GM18867 (cell line): ENCODE measurements around the gene ZNF575.

Source experiments
- ATAC-seq: cut with Tn5 transposase; IDR thresholded peaks from one replicate; pipeline ENCODE4 v1.9.1; 2021; ENCODE audit warnings: mild to moderate bottlenecking, moderate library complexity; ENCODE audit not compliant: unreplicated experiment

ZNF575 gene

DNA sequence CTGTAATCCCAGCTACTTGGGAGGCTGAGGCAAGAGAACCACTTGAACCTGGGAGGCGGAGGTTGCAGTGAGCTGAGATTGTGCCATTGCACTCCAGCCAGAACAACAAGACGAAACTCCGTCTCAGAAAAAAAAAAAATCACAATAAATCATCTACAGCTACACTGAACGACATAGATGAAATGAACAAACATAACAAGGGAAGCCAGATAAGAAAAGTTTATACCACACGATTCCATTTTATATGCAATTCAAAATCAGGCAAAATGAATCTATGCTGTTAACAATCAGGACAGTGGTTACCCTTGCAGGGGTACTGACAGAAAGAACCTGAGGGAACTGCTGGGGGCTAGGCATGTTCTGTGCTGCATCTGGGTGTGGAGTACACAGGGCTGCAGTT lies 36.7 kb downstream of the ZNF575 start:
- no peak for ATAC-seq

DNA sequence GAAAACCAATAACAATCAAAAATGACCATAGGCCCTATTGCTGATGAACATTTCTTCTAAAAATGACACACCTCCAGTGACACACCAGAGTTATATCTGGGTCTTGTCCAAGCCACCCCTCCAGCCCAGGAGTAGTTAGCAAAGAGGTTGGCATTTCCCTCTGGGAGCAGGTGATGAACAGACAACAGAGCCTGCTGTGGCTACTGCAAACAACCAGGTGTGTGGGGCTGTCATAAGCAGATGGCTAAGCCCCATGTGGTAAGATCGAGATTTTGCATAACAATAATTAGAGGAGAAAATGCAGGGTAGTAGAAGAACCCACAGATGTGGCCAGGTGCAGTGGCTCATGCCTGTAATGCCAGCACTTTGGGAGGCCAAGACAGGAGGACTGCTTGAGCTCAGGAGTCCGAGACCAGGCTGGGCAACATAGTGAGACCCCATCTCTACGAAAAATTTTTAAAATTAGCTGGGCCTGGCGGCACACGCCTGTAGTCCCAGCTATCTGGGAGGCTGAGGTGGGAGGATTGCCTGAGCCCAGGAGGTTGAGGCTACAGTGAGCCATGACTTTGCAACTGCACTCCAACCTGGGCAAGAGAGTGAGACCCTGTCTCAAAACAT lies 37.3 kb downstream of the ZNF575 start:
- ATAC-seq: no peak

DNA sequence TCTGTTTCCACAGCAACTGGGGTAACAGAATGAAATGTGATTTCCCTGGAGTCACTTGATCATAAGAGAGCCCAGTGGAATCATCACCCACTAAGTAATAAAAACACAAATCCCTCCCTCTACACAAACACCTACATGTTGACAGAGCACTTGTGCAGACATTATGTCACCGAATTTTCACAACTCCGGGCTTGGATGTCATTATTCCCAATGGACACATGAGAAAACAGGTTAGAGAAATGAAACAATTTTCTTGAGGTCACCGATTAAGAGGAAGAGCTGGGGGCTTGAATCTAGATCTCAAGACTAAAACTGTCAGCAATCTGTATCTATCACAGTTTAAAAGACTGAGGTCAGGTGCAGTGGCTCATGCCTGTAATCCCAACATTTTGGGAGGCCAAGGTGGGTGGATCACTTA lies 39.2 kb downstream of the ZNF575 start:
- no peak for ATAC-seq

GRCh38 chr19:43574424-43575155 lies 41.6 kb downstream of the ZNF575 start:
- ATAC-seq: no peak

DNA sequence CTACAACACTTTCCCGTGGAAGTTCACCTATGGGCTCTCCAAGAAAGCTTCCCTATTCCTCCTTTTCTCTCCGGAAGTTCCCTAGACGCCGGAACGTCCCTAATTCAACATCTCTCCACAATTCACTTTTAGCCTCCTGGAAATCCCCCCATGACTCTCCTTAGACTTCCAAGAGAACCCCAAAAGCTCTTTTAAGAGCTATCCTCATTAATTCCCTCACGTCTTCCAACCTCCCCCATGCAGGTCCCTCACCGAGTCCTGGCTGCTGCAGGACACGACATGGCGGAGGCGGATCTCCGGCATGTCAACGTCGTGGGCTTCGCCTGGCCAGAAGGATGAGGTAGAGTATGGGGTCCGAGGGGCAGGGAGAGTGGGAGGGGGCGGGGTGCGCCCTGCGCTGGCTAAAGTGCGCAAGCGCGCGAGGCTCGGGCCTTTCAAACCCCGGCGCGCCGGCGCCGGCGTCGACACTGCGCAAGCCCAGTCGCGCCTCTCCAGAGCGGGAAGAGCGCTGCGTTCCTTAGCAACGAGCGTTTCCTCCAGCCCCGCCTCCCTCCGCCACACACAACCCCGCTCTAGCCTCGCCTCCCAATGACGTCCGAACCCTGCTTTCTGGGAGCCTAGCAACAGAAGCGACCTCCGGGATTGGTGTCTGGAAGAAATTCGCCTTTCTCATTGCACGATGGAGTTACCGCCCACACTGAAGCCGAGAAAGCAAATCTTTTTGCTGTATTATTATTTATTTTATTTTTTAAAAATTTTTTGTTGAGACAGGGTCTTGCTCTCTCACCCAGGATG lies 42.4 kb downstream of the ZNF575 start, which contains the start of the genes PINLYP and XRCC1:
Gene PINLYP, plus strand, starts transcription at position 646 of the 795 bp plus-strand sequence. CDS start 1,391 bp downstream, outside the sequence.
Gene XRCC1, minus strand, starts transcription at position 372 of the 795 bp plus-strand sequence. Its CDS starts 69 bp downstream, at position 303.
- peak; percentile 95 for ATAC-seq

GRCh38 chr19:43575955-43576878 lies 43.2 kb downstream of the ZNF575 start:
- no peak for ATAC-seq

DNA sequence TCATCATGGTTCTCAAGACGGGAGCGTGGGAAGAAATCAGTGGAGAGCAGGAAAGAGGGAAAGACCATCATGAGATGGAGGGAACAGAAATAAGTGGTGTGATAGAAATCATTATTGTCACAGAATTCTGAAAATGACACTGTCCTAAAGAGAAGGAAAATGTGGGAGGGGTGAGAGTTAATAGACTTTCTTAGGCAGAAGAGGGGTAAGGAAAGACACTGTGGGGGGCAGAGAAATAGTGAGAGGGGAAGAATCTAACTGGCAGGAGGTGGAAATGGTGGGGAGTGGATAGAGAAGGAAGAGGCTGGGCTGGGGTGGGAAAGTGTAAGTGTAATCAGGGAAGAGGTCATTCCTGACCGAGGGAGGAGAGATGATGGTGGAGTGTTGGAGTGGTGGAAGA lies 45.8 kb downstream of the ZNF575 start:
- ATAC-seq: no peak

- ATAC-seq: no peak
Observed at GRCh38 chr19:43581467-43581866, 48.5 kb downstream of the ZNF575 start.

- ATAC-seq: no peak
Observed at GRCh38 chr19:43582495-43582894, 49.5 kb downstream of the ZNF575 start.

DNA sequence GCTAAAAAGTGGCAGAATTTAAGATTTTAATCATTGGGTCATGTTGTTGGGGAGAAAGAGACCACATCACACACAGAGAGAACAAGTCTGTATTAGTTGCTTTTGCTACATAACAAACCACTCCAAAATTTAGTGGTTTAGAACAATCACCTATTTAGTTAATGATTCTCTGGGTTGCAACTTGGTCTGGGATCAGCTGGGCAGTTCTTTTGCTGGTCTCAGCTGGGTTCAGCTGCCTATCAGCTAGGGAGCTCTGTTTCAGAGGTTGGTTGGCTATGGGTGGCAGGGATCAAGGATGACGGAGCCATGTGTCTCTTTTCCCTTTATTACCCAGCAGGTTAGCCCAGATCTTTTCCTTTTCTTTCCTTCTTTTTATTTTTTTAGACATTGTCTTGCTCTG lies 51.5 kb downstream of the ZNF575 start:
- ATAC-seq: no peak
